Ascending aorta (tissue), 2 donors: Measurements from ENCODE around the gene OXTR. TPM values are rescaled to one million over a fixed set of nuclear protein-coding genes. Genes with fewer than 3 reads are reported as not detected.

Source experiments
- DNase-seq, 2 donors: peaks; one replicate each; pipeline ENCODE4 v3.0.0-alpha.2; 2019; ENCODE audit warnings: low spot score in 2 of 2
- H3K27ac ChIP-seq, 2 donors: fragments of 200-600 bp; sonication (generic); one replicate each; pipeline ENCODE4 v1.5.1; 2016 to 2017; ENCODE audit warnings: mild to moderate bottlenecking in 1 of 2
- H3K27me3 ChIP-seq: fragments of 200-600 bp; sonication (generic); one replicate; pipeline ENCODE4 v1.5.1; 2017
- H3K36me3 ChIP-seq, 2 donors: fragments of 200-600 bp; sonication (generic); one replicate each; pipeline ENCODE4 v1.5.1; 2016
- H3K4me1 ChIP-seq, 2 donors: fragments of 200-600 bp; sonication (generic); one replicate each; pipeline ENCODE4 v1.5.1; 2016 to 2017; ENCODE audit warnings: mild to moderate bottlenecking in 1 of 2
- H3K4me3 ChIP-seq, 2 donors: fragments of 200-600 bp; sonication (generic); one replicate each; pipeline ENCODE4 v1.5.1; 2016 to 2017; ENCODE audit warnings: mild to moderate bottlenecking in 1 of 2
- H3K9me3 ChIP-seq, 2 donors: fragments of 200-600 bp; sonication (generic); one replicate each; pipeline ENCODE4 v1.5.1; 2016
- CTCF ChIP-seq, 3 experiments: fragments of 200-600 bp in 2 of 3; fragments of 450-650 bp in 1 of 3; sonication (generic) in 2 of 3; IDR thresholded peaks; one replicate each; pipeline ENCODE4 v1.5.1; 2016 to 2019; ENCODE audit warnings: antibody characterized with exemption in 3 of 3, mild to moderate bottlenecking in 1 of 3, moderate library complexity in 1 of 3
- intact Hi-C: fragments of 100-400 bp; cut with DNase I; formaldehyde crosslinking; loops from one replicate; pipeline ENCODE4 v1.15.1; 2023
- total RNA-seq: library from RNA; depleted of rRNA; stranded (reverse); fragments of >200 nt; gene quantifications from one replicate; pipeline ENCODE4 v1.1.0, GENCODE V29; 2016

The OXTR gene
- total RNA-seq, 1 donor from 2014 or later, result 150 TPM

- no peak for TF ChIP-seq CTCF (IDR thresholded peaks at IDR 0.05)
- Histone ChIP-seq H3K4me3 (no peak overlapping the region), H3K27ac (no peak overlapping the region), H3K9me3 (no peaks in the 10 kb centered on the region), H3K4me1 (no peaks in the 10 kb centered on the region), H3K27me3 (no peaks in the 10 kb centered on the region), H3K36me3 (no peaks in the 10 kb centered on the region)
- peak in 1 of 2 donors; percentile 24 for DNase-seq
- intact Hi-C loops, result no loop called here
Measured at GRCh38 chr3:8749316-8749715, 20.1 kb downstream of the OXTR start.

GRCh38 chr3:8746780-8747345 is 22.6 kb downstream of the OXTR start:
- Histone ChIP-seq H3K4me1 (no peaks in the 10 kb centered on the region), H3K9me3 (no peaks in the 10 kb centered on the region), H3K4me3 (no peak overlapping the region), H3K27ac (no peak overlapping the region), H3K27me3 (no peaks in the 10 kb centered on the region), H3K36me3 (no peaks in the 10 kb centered on the region)
- no peak for TF ChIP-seq CTCF (IDR thresholded peaks at IDR 0.05)
- intact Hi-C loops, result no loop called here
- no peak for DNase-seq

GRCh38 chr3:8745619-8746370 is 23.6 kb downstream of the OXTR start:
- Histone ChIP-seq H3K9me3 (no peaks in the 10 kb centered on the region), H3K27ac (no peak overlapping the region), H3K27me3 (no peaks in the 10 kb centered on the region), H3K4me3 (no peak overlapping the region), H3K4me1 (no peaks in the 10 kb centered on the region), H3K36me3 (no peaks in the 10 kb centered on the region)
- intact Hi-C loops, result no loop called here
- DNase-seq, result peak in 1 of 2 donors; percentile 38
- TF ChIP-seq CTCF (IDR thresholded peaks at IDR 0.05), result no peak

GRCh38 chr3:8743911-8744310 is 25.5 kb downstream of the OXTR start:
- intact Hi-C loops, result no loop called here
- Histone ChIP-seq H3K4me1 (no peaks in the 10 kb centered on the region), H3K36me3 (no peaks in the 10 kb centered on the region), H3K27ac (no peak overlapping the region), H3K27me3 (no peaks in the 10 kb centered on the region), H3K9me3 (no peaks in the 10 kb centered on the region), H3K4me3 (no peak overlapping the region)
- TF ChIP-seq CTCF (IDR thresholded peaks at IDR 0.05), result no peak
- DNase-seq, result peak in 1 of 2 donors; percentile 19

DNA sequence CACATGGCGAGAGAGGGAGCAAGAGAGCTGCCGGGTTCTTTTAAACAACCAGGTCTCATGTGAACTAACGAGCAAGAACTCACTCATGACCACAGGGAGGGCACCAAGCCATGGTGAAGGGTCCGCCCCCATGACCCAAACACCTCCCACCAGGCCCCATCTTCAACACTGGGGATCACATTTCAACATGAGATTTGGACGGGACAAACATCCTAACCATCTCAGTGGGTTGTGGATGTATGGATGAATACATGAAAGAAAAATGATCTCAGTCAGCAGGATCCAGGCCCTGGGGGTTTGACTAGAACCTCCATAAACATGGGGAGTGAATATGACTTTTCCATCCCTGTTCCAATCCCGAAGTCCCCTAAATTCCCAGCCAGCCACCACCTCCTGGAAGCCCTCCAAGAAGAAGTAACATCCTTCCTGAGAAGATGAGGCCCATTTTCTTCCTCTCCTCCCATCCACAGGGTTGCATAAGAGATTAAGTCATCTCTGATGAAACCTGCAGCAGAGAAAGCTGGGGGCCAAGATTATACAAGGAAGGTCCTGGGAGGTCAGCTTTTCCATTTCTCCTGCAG is 26.3 kb downstream of the OXTR start:
- no peak overlapping the region for H3K27ac ChIP-seq
- DNase-seq, result peak in 1 of 2 donors; percentile 25
- no peaks in the 10 kb centered on the region for H3K9me3 ChIP-seq
- no peaks in the 10 kb centered on the region for H3K4me1 ChIP-seq
- no peak overlapping the region for H3K4me3 ChIP-seq
- no peak for TF ChIP-seq CTCF (IDR thresholded peaks at IDR 0.05)
- no peaks in the 10 kb centered on the region for H3K27me3 ChIP-seq
- intact Hi-C loops, result no loop called here
- no peaks in the 10 kb centered on the region for H3K36me3 ChIP-seq
